GM21515 (cell line): ENCODE data around the gene SRSF2.
A peak's percentile ranks its signal among the peaks of the same experiment; 100 is the strongest.
"Not testable (repeated sequence)": the region's sequence is repeated elsewhere in the genome, so short reads cannot be mapped to it uniquely, and the experiment has no call there.

ENCODE experiments used
- ATAC-seq: cut with Tn5 transposase; IDR thresholded peaks from one replicate; pipeline ENCODE4 v1.9.1; 2021; ENCODE audit not compliant: unreplicated experiment

SRSF2 gene

DNA sequence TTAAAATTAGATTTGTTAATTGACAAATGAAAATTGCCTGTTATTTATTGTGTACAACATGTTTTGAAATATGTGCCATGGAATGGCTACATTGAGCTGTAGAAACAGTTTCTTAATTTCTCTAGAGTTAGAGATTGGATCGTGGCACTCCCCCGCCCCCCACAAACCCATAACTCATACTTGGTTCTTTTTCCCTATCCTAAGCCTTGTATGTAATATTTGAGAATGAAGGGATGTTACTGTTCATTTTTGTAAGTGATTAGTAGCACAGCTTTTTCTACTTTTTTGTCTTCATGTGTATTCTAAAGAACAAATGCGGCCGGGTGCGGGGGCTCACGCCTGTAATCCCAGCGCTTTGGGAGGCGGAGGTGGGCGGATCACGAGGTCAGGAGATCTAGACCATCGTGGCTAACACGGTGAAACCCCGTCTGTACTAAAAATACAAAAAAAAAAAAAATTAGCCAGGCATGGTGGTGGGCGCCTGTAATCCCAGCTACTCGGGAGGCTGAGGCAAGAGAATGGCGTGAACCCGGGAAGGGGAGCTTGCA is 2.5 kb upstream of the SRSF2 start:
- ATAC-seq = not testable (repeated sequence)

DNA sequence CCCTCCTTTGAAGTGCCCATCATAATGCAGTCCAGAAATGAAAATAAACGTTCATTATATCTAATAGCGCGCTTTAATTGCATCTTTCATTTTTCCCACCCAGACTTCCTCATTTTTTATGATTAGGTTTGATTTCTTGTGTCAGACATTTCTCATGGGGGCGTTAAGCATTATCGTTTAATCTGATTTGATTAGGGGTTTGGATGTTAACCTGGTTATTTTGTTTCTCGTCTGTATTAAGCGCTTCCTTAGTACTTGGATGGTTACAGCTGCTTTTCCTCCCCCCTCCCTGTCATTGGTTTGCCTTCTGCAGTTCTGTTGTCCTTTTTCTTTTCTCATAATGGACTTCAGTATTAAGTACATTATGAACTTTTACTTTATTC is 1.3 kb upstream of the SRSF2 start:
- ATAC-seq = no peak

DNA sequence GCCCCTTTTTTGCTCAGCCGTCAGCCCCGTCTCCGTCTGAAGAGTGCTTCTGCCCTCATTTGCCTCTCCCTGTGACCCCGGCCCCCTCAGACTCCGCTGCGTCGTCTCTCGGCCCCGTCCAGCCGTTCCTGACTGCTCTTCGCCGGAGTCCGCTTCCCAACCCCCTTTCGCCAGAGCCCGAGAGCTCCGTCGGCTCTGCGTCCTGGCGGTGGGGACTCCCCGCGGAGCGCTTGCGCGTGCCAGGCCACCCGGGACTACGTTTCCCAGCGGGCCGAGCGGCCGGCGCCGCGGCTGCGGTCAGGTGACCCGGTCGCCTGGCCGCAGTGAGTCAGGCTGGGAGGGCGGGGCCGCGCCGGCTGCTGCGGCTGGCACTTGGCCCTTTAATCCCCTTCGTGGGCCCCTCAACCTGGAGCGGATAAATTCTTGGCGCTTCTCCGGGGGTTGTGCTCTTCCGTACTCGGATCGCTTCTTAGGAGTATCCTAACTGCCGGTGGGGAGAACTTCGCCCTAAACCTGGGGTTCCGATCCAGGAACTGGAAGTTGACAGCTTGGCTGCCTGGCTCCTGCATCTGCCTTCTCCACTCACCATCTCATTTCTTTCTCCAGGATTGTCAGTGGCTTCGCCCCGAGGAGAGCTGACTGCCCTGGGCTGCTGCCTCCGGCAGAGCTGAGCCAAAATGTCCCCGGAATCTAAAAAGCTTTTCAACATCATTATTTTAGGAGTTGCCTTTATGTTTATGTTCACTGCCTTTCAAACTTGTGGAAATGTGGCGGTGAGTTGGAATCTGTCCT is 741 bp upstream of the SRSF2 start, which contains the start of gene MFSD11:
MFSD11 (plus strand) TSS at position 444 of the 792 bp plus-strand sequence; CDS start at position 678, 234 bp downstream.
- peak; percentile 54 for ATAC-seq

DNA sequence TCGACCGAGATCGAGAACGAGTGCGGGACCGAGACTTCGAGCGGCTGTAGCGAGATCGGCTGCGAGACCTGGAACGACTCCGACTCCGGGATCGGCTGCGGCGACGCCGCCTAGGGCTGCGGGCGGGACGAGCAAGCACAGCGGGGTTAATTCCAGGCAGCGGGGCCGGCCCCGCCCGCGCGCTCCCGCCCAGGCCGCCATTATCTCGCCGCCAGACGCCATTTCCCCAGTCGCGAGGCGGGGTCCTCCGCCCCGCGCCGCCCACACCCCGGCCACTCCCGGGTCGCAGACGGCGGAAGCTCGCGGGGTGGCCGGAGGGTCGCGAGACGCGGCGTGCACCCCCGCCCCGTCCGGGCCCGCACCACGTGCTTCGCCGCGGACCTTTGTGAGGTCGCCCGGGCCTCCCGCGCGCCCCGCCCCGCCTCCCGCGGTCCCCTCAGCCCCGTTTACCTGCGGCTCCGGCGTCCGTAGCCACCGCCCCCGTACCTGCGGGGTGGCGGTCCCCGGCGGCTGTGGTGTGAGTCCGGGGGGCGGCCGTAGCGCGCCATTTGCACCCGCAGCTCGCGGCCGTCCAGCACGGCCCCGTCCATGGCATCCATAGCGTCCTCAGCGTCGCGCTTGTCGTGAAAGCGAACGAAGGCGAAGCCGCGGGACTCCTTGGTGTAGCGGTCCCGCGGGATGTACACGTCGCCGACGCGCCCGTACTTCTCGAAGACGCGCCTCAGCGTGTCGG is 616 bp downstream of the SRSF2 start:
- peak; percentile 8 for ATAC-seq

DNA sequence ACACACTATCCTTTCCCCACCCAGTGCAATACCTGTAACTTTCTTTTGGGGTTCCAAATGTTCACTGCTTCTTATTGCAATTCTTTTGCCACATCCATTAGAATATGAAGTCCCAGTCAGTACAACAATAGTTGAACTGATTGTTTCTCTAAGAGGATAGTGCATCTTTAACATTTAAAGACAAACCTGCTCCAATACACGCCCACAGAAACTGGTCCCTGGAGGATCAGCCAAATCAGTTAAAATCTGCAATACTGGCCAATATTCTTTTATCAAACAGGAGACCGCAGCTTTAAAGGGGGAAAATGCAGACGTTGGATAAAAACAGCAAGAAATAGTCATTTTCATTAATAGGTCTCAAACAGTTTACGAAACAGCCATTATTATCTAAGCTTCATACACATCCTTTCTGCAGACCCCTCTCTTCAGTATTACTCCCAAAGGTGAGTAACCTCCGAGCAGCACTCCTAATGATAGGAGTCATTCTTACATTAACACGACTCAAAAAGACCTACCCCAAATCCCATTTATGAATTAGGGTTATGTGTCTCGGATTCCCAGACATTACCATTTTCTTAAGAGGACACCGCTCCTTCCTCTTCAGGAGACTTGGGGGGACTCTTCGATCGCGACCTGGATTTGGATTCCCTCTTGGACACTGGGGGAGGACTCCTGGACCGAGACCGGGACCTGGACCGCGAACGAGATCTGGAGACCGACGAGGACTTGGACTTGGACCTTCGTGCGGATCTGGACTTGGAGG is 1.4 kb downstream of the SRSF2 start:
- ATAC-seq = no peak

DNA sequence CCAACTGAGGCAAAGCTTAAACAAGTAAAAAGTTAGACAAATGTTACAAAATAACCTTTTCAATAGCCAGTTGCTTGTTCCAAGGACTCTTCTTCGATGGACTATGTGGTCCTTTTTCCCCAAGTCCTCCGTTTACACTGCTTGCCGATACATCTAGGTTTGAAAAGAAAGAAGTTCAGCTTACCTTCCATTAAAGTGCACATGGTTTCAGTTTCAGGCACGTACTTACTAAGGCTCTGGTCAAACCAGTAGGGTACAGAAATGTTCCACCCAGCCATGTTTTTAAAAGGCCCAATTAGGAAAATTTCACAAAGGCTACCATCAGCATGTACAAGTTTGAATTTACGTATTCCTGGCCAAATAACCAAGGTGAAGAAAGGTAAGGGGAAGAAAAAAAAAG is 2.1 kb downstream of the SRSF2 start:
- ATAC-seq = no peak

DNA sequence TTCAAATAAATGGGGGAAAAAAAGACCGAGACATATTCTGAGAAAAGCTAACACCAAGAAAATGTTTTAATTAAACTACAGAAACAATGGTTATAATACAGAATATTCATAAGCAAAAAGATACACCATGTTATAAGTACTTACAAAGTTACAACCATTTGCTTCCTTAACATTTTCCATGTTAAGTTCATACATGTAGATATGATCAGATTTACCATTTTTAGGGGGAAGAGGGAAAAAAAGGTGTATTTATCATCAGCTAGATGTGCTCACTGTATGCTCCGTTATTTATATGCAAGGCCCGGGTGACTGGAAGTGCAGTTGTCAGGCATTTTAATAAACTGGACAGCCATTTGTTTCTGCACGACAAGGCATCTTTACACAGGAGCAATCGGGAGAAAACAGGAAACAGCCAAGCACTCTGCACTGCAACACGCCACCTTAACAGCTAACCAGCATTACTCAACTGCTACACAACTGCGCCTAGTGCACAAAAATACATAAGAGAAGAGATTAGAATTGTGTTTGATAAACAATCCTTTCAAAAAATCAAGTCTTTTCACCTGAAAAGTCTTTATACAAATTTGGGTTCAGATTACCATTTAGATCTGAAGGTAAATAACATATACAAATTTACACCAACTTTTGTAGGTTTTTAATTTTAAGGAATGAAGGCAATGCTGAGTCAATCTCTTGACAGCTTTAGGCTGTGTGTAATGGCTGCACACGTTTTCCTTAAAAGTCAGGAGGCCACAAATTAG is 2.9 kb downstream of the SRSF2 start:
- ATAC-seq = no peak

DNA sequence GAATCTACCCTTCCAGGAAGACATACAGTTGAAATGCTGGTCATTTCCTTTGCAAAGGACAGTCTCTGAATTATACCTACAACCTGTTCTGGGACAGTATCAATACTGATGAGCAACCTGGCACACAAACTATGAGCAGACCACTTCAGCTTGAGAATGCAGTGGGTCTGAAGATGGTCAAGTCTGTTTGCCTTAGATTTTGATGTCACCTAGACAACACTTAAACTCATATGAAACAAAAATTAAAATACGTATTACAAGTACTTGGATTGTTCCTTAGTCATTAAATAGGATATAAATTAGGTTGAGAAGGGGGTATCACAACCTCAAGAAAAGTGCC is 3.5 kb downstream of the SRSF2 start:
- no peak for ATAC-seq

DNA sequence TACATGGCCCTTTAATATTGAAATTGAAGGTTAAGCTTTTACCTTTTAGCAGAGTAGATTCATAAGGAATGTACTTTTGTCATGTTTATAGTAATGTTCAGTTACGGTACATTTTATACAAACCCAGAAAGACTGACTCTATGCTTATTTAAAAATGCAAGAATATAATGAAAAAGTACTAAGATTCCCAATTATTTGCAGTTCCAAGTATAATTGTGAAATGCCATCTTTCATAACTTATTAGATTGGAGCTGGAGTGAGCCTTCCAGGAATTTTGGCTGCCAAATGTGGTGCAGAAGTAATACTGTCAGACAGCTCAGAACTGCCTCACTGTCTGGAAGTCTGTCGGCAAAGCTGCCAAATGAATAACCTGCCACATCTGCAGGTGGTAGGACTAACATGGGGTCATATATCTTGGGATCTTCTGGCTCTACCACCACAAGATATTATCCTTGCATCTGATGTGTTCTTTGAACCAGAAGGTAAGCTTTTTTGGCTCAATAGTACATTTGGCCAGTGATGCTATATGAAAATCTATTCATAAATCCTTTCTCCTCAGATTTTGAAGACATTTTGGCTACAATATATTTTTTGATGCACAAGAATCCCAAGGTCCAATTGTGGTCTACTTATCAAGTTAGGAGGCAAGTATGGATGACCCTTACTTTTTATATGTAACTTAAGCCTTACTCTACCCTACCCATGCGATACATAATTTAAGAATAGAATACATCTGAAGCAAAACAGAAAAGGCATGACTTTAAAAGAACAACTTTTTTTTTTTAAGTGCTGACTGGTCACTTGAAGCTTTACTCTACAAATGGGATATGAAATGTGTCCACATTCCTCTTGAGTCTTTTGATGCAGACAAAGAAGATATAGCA is 4.2 kb downstream of the SRSF2 start:
- no peak for ATAC-seq

DNA sequence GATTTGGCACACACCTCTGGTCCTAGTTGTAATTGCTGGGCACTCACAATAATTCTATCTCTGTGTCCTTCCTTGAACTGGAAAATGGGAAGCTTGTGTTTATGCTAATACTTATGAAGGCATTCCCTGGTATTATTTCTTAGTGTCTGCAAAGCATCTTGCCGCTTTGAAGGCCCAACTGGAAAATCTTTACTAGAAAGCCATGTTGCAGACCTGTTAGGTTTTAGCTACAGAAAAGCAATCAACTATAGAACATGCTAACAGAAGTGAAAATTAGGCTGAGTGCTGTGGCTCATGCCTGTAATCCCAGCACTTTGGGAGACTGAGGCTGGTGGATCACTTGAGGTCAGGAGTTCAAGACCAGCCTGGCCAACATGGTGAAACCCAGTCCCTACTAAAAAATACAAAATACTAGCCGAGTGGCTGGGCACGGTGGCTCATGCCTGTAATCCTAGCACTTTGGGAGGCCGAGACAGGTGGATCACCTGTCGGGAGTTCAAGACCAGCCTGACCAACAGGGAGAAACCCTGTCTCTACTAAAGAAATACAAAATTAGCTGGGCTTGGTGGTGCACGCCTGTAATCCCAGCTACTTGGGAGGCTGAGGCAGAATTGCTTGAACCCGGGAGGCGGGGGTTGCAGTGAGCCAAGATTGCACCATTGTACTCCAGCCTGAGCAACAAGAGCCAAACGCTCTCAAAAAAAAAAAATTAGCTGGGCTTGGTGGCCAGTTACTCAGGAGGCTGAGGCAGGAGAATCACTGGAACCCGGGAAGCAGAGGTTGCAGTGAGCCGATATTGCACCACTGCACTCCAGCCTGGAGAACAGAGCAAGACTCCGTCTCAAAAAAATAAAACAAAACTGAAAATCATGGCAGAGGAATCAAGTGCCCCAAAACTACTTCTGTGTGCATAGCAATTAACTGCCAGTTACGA is 5.1 kb downstream of the SRSF2 start:
- ATAC-seq = not testable (repeated sequence)

DNA sequence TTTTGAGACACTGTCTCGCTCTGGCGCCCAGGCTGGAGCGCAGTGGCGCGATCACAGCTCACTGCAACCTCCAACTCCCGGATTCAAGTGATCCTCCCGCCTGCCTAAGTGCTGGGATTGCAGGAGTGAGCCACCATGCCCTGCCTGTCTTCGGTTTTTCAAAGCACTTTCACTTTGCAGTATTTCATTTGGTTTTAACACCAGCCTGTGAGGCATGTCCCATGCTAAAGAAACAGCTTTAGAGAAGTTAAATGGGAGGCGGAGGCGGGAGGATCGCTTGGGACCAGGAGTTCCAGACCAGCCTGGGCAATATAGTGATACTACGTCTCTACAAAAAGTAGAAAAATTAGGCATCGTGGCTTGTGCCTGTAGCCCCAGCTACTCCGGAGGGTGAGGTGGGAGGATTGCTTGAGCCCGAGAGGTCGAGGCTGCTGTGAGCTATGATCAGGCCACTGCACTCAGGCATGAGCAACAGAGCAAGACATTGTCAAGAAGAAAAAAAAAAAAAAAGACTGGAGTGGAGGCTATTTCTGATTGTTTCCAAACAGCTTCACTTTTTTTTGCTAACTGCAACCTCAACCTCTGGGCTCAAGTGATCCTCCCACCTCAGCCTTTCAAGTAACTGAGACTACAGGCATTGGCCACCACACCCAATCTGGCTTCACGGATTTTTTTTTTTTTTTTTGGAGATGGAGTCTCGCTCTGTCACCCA is 9.2 kb downstream of the SRSF2 start:
- ATAC-seq = no peak

DNA sequence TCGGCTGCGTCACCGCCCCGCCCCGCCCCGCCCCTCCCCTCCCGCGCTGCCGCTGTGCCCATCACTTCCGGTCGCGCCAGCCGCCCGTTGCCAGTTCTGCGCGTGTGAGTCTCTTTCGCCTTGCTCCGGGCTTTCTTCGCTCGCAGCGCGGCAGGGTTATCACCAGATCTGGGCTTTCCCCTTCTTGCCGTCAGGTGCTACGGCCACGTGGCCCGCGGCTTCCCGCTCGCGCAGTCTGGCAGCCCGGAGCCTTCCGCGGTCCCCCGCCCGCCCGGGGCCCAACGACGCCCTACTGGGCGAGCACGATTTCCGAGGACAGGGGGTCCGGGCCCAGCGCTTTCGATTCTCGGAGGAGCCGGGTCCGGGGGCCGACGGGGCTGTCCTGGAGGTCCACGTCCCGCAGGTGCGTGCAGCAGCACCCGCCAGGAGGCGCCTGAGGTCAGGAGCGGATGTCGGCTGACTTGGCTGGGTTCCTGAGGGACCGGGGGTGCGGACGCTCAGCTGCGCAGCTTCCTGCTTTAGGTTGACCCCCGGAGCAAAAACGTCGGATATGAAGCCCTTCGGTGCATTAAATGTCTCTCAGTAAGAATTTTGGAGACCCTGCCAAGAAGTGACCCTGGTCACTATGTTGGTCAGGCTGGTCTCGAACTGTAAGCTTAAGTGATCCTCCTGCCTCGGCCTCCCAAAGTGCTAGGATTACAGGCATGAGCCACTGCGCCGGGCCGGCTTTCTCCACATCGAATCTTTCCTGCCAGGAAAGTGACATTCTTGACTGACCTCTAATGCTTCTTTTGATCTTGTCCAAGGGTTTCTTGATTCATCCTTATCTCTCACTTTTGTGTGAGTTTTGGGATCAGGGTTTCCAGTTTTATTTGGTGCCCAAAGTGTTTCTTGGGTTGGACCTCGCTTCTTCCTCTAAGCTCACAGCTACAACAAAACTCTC is 10.1 kb downstream of the SRSF2 start, which contains the start of gene METTL23:
METTL23 (plus strand) TSS at position 64 of the 943 bp plus-strand sequence. CDS start 2,872 bp downstream, outside the sequence.
- peak; percentile 48 for ATAC-seq

DNA sequence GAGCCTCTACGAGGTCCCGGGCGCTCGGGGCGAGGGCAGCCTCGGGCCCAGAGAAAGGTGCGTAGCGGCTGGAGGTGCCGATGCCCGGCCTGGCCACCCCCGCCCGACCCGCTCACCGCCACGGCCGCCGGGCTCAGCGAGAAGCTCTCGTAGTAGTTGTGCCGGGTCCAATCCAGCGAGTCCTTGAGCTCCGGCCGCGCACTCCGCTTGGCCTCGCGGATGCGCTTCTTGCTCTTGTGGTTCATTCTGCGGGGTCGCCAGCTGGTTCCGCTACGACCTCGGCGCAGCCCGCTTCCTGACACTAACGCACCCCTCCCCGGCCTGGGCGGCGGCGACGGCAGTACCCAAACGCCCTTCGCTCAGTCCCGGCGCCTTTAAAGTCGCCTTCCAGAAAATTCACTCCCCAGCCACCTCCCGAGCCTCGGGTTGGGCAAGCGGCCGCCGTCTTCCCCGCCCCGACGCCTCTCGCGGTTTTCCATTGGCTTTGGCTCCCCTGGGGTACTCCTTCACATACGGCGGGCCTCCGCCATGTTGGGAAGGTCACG is 10.8 kb downstream of the SRSF2 start, which contains the start of gene JMJD6:
JMJD6 (minus strand) TSS at position 376 of the 545 bp plus-strand sequence; CDS start at position 245, 131 bp downstream.
- ATAC-seq = peak; percentile 65

DNA sequence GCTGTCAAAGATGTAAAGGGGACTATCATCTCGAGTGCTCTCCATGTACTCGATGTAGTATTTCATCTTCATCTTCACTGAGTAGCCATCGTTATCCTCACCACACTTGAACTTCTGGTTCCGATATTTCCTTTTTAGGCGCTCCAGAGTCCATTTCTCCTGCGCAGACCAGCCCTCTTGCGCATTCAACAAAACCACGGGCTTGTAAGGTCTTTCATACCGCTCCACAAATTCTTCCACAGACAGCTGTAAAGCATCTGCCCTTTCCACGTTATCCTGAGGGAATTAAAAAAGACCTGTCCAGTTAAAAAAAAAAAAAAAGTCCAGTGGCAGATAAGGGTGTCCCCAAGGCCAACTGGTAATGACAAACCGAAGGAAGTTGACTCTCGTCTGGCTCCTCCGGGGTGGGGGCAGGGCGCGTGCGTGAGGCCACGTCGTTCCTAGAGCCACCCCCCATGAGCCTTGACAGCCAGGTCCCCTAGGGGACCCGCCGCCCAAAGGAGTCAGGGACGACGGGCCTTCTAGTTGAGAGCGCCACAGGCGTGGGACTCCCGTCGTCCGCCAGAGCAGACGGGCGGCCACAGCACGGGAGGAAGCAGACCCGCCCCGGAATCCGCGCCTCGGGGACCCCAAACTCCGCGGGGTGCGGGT is 11.4 kb downstream of the SRSF2 start:
- ATAC-seq = peak; percentile 14

DNA sequence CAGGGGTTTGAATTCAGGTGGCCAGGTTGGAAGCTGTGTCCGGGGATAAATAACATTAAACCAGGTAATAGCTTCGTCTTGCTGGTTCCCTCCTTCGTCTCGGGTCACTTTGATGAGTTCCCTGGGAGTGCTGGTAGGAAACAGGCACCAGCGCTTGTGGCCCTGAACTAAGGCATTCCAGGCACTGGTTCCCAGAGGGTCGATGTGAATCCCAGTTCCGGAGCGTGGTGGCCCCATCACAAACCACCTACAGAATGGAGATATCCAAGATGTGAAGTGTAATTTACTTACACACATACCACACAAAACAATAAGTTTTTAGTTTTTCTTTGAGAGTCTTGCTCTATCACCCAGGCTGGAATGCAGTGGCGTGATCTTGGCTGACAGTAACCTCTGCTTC is 13.3 kb downstream of the SRSF2 start:
- ATAC-seq = no peak

DNA sequence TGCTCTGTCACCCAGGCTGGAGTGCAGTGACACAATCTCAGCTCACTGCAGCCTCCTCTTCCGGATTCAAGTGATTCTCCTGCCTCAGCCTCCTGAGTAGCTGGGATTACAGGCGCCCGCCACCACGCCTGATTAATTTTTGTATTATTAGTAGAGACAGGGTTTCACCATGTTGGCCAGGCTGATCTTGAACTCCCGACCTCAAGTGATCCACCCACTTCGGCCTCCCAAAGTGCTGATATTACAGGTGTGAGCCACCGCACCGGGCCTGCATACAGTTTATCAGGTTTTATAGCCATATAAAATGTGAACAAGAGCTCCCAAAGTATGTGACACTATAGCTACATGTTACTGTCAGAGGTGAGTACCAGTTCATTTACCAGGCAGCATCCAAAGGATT is 14.2 kb downstream of the SRSF2 start:
- ATAC-seq = not testable (repeated sequence)
